ENCODE results near the gene RALGAPB. TPM values are rescaled to one million over a fixed set of nuclear protein-coding genes. Genes with fewer than 3 reads are reported as not detected.

The RALGAPB gene
- total and polyA plus RNA-seq, 2 of the 13 experiments (the other 11 are each of a cell fraction or from before 2014, with no cell fraction given), result 17.6 to 30.6 TPM

DNA sequence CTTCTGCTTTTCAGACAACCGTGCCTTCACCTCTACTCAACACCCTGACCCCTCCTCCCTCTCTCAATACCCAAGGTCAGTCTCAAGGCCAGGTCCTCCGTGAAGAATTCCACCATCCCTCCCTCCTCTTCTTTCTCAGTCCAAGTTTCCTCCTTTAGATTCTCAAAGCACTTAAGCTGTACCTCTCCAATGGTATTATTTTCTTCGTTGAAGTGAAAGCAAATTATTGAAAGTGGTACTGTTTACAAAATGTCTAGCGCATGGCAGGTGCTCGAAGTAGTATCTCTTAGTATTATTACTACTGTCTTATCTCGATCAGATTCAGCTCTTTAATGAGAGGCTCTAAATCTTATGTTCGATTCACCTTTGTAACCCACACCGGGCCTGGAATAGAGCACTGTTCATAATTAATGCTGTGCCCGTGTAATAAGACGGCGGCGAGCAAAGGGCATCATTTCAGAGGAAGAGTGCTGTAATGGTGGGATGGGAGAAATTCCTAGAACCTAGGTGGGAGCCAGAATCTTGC is 593 bp upstream of the RALGAPB start:
- H3K36me3 ChIP-seq (replicated peaks in 1 of 2; ENCODE audit: control insufficient read depth in 1 of 2, insufficient read depth in 2 of 2, low read length in 2 of 2), result no peaks in the 10 kb centered on the region; a peak in 1 of 5 replicates
- in situ Hi-C loops (cut with HindIII; ENCODE audit: extremely low pct_ligation_motif_present, low pct_unique_long_range_greater_than_20kb), result loop anchor here (5.0 kb wide), 1 partner anchor 35 kb away; the partner anchor contains the start of gene SNHG17
- intact Hi-C loops (cut with micrococcal nuclease; ENCODE audit: unreplicated experiment), result loop anchor here (1.0 kb wide), 2 partner anchors 26 to 37 kb away; partner anchors contain the start of gene SNHG17
- peaks cover 7% of the 10 kb centered on the region; the same call in 1 of the 2 replicates for H4K20me1 ChIP-seq (ENCODE audit: insufficient read depth, low read length)
- peak overlapping the region; percentile 74 for H2AFZ ChIP-seq (ENCODE audit: low read length)
- H3K27ac ChIP-seq (ENCODE audit: extremely low read length, insufficient read depth, low read length), result peak overlapping the region; percentile 3
- H3K4me1 ChIP-seq (ENCODE audit: insufficient read depth, low read length), result peaks cover 43% of the 10 kb centered on the region
- no TSS peak for BruUV-seq (replicated peaks)
- FAIRE-seq, result no peak
- H3K4me3 ChIP-seq (replicated peaks in 1 of 3; ENCODE audit: insufficient read depth in 1 of 3, low read depth in 2 of 3, low read length in 3 of 3), result peak overlapping the region; percentile 64 to 90 (median 69)
- H3K9me3 ChIP-seq (ENCODE audit: low read length), result no peaks in the 10 kb centered on the region
- no peak for DNase-seq (ENCODE audit: low spot score)
- WGBS (ENCODE audit: low lambda C conversion rate), result 3% methylated on average over 12 of the region's 12 CpGs
- H3K27me3 ChIP-seq (ENCODE audit: control insufficient read depth in 1 of 2, insufficient read depth in 2 of 2, low read length in 2 of 2), result no peaks in the 10 kb centered on the region; a peak in 1 of 5 replicates
- ChIA-PET POLR2A (interaction anchor here (0.6 to 4.7 kb wide), 18 partner anchors 7 to 1825 kb away, joined by 3 to 92 read pairs (median 4); partner anchors contain the start of genes RPRD1B, SNHG17 and TTI1), CTCF (ENCODE audit: low intra/inter-chr PET ratio, low total read pairs) (interaction anchor here (1.9 kb wide), 2 partner anchors 25 to 37 kb away, joined by 18 to 20 read pairs; partner anchors contain the start of gene SNHG17)
- H3K9ac ChIP-seq (ENCODE audit: insufficient read depth, low read depth, low read length), result peak overlapping the region; percentile 62
- peaks cover 39% of the 10 kb centered on the region for H3K79me2 ChIP-seq (ENCODE audit: insufficient read depth, low read length)
- ATAC-seq, result peak; percentile 10; the same call in 1 of the 3 replicates
- peak overlapping the region; percentile 90 for H3K4me2 ChIP-seq (ENCODE audit: low read depth, low read length)
- 0 out of 2 replicates have a peak, but pooled peaks have one; percentile 5 for TF ChIP-seq ATRX (CRISPR knock-in tag; IDR thresholded peaks at IDR 0.05; ENCODE audit: borderline replicate concordance)
- TF ChIP-seq ZNF33A (CRISPR knock-in tag; IDR thresholded peaks at IDR 0.05; ENCODE audit: borderline replicate concordance), result no peak
- TF ChIP-seq FOSL1 (CRISPR knock-in tag; IDR thresholded peaks at IDR 0.05; ENCODE audit: borderline replicate concordance), result no peak
- TF ChIP-seq PAX8 (CRISPR knock-in tag; IDR thresholded peaks at IDR 0.05; ENCODE audit: borderline replicate concordance), result peak; percentile 52; the same call in 1 of the 2 replicates
- TF ChIP-seq ZNF354B (CRISPR knock-in tag; IDR thresholded peaks at IDR 0.05), result no peak
- 0 out of 2 replicates have a peak, but pooled peaks have one; percentile 52 for TF ChIP-seq FOXO4 (CRISPR knock-in tag; conservative IDR thresholded peaks at IDR 0.05)
- TF ChIP-seq, protein P1, sequence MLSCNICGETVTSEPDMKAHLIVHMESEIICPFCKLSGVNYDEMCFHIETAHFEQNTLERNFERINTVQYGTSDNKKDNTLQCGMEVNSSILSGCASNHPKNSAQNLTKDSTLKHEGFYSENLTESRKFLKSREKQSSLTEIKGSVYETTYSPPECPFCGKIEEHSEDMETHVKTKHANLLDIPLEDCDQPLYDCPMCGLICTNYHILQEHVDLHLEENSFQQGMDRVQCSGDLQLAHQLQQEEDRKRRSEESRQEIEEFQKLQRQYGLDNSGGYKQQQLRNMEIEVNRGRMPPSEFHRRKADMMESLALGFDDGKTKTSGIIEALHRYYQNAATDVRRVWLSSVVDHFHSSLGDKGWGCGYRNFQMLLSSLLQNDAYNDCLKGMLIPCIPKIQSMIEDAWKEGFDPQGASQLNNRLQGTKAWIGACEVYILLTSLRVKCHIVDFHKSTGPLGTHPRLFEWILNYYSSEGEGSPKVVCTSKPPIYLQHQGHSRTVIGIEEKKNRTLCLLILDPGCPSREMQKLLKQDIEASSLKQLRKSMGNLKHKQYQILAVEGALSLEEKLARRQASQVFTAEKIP (CRISPR knock-in tag; IDR thresholded peaks at IDR 0.05; ENCODE audit: borderline replicate concordance), result no peak
- TF ChIP-seq FOXA1 (IDR thresholded peaks at IDR 0.05), result no peak
- TF ChIP-seq FOXA1 (CRISPR knock-in tag; IDR thresholded peaks at IDR 0.05), result no peak
- TF ChIP-seq, protein P2, sequence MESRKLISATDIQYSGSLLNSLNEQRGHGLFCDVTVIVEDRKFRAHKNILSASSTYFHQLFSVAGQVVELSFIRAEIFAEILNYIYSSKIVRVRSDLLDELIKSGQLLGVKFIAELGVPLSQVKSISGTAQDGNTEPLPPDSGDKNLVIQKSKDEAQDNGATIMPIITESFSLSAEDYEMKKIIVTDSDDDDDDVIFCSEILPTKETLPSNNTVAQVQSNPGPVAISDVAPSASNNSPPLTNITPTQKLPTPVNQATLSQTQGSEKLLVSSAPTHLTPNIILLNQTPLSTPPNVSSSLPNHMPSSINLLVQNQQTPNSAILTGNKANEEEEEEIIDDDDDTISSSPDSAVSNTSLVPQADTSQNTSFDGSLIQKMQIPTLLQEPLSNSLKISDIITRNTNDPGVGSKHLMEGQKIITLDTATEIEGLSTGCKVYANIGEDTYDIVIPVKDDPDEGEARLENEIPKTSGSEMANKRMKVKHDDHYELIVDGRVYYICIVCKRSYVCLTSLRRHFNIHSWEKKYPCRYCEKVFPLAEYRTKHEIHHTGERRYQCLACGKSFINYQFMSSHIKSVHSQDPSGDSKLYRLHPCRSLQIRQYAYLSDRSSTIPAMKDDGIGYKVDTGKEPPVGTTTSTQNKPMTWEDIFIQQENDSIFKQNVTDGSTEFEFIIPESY (CRISPR knock-in tag; IDR thresholded peaks at IDR 0.05), result no peak
- TF ChIP-seq ZNF605 (CRISPR knock-in tag; IDR thresholded peaks at IDR 0.05), result peak; percentile 93
- no peak for TF ChIP-seq IKZF1 (IDR thresholded peaks at IDR 0.05)
- no peak for TF ChIP-seq PHF5A (CRISPR knock-in tag; IDR thresholded peaks at IDR 0.05; ENCODE audit: low read depth, unreplicated experiment)
- TF ChIP-seq ZNF790 (CRISPR knock-in tag; IDR thresholded peaks at IDR 0.05; ENCODE audit: borderline replicate concordance), result no peak; the same call in 1 of the 2 replicates
- TF ChIP-seq AGO1 (IDR thresholded peaks at IDR 0.05; ENCODE audit: low read depth, low read length, poor library complexity, severe bottlenecking), result no peak
- 0 out of 2 replicates have a peak, but pooled peaks have one; percentile 22 for TF ChIP-seq ZNF749 (CRISPR knock-in tag; IDR thresholded peaks at IDR 0.05; ENCODE audit: borderline replicate concordance)
- no peak for TF ChIP-seq ATF7-NPFF (CRISPR knock-in tag; IDR thresholded peaks at IDR 0.05; ENCODE audit: low read depth)
- TF ChIP-seq ZNF251 (CRISPR knock-in tag; IDR thresholded peaks at IDR 0.05), result peak; percentile 59; the same call in 1 of the 2 replicates
